WTC11 (cell line): ENCODE measurements around the gene ACTG2. TPM values are rescaled to one million over a fixed set of nuclear protein-coding genes. Genes with fewer than 3 reads are reported as not detected.
A peak's percentile ranks its signal among the peaks of the same experiment; 100 is the strongest.

Source experiments
- ATAC-seq: fragments of 200-7000 bp; cut with Tn5 transposase; 2 replicates; pipeline ENCODE4 v1.10.0; 2021; ENCODE audit warnings: mild to moderate bottlenecking, moderate library complexity
- CTCF ChIA-PET: fragments of 300-600 bp; sonication (Branson Sonifier 250); formaldehyde crosslinking; loops from one replicate; lab custom pipeline; 2021; ENCODE audit warnings: antibody characterized with exemption; lab: Charles Lee
- POLR2A ChIA-PET: fragments of 350-600 bp; sonication (Branson Sonifier 250); formaldehyde crosslinking; loops from one replicate; lab custom pipeline; 2021; ENCODE audit warnings: antibody characterized with exemption; lab: Charles Lee
- DNase-seq: peaks from one replicate; pipeline ENCODE4 v3.0.0; 2021; ENCODE audit warnings: low spot score
- H3K27ac Mint-ChIP-seq: 2 replicates; pipeline ENCODE4 v1.8.0; 2021; ENCODE audit warnings: mixed read lengths
- H3K27me3 Mint-ChIP-seq: 2 replicates; pipeline ENCODE4 v1.8.0; 2021; ENCODE audit warnings: low read depth, mild to moderate bottlenecking, moderate library complexity, mixed read lengths
- H3K36me3 Mint-ChIP-seq: 2 replicates; pipeline ENCODE4 v1.8.0; 2021; ENCODE audit warnings: mixed read lengths
- H3K4me1 Mint-ChIP-seq: 2 replicates; pipeline ENCODE4 v1.8.0; 2022; ENCODE audit warnings: mixed read lengths
- H3K4me3 Mint-ChIP-seq: 2 replicates; pipeline ENCODE4 v1.8.0; 2021; ENCODE audit warnings: mild to moderate bottlenecking, moderate library complexity, mixed read lengths
- H3K9me3 Mint-ChIP-seq: 2 replicates; pipeline ENCODE4 v1.8.0; 2021; ENCODE audit warnings: mixed read lengths
- CDX4 ChIP-seq: fragments of 250-450 bp; sonication (Bioruptor Pico); IDR thresholded peaks from 2 replicates; pipeline ENCODE4 v1.9.0; 2021; ENCODE audit warnings: moderate library complexity, mild to moderate bottlenecking, inconsistent platforms, borderline replicate concordance
- CREB1 ChIP-seq: sonication (generic); formaldehyde crosslinking; IDR thresholded peaks from 2 replicates; pipeline ENCODE4 v1.8.0; 2023; ENCODE audit warnings: mild to moderate bottlenecking, missing genetic modification reagents
- CTCF ChIP-seq: fragments of 200-600 bp; IDR thresholded peaks from 2 replicates; pipeline ENCODE4 v1.8.0; 2022; ENCODE audit warnings: antibody characterized with exemption
- E2F1 ChIP-seq: sonication (generic); formaldehyde crosslinking; IDR thresholded peaks from 2 replicates; pipeline ENCODE4 v1.8.0; 2022; ENCODE audit warnings: mild to moderate bottlenecking, missing genetic modification reagents
- ERG ChIP-seq: fragments of 250-450 bp; sonication (Bioruptor Pico); IDR thresholded peaks from 2 replicates; pipeline ENCODE4 v1.8.0; 2021; ENCODE audit warnings: mild to moderate bottlenecking
- ESRRA ChIP-seq: sonication (generic); formaldehyde crosslinking; IDR thresholded peaks from 2 replicates; pipeline ENCODE4 v1.8.1; 2022; ENCODE audit warnings: mild to moderate bottlenecking, missing genetic modification reagents, borderline replicate concordance
- ETV6 ChIP-seq: sonication (generic); formaldehyde crosslinking; IDR thresholded peaks from 2 replicates; pipeline ENCODE4 v1.8.1; 2022; ENCODE audit warnings: mild to moderate bottlenecking, missing genetic modification reagents
- FOXJ3 ChIP-seq: sonication (generic); formaldehyde crosslinking; IDR thresholded peaks from 2 replicates; pipeline ENCODE4 v1.9.0; 2021; ENCODE audit warnings: missing genetic modification reagents, mild to moderate bottlenecking, borderline replicate concordance
- HMGXB4 ChIP-seq: sonication (generic); formaldehyde crosslinking; IDR thresholded peaks from 2 replicates; pipeline ENCODE4 v1.8.1; 2023; ENCODE audit warnings: mild to moderate bottlenecking, moderate library complexity, missing genetic modification reagents
- IRF2 ChIP-seq: sonication (generic); formaldehyde crosslinking; IDR thresholded peaks from 2 replicates; pipeline ENCODE4 v1.8.0; 2022; ENCODE audit warnings: low read depth, missing genetic modification reagents, borderline replicate concordance
- MAX ChIP-seq: sonication (generic); formaldehyde crosslinking; IDR thresholded peaks from 2 replicates; pipeline ENCODE4 v1.8.0; 2022; ENCODE audit warnings: mild to moderate bottlenecking, missing genetic modification reagents
- MYBL2 ChIP-seq: sonication (generic); formaldehyde crosslinking; IDR thresholded peaks from 2 replicates; pipeline ENCODE4 v1.8.1; 2023; ENCODE audit warnings: mild to moderate bottlenecking, moderate library complexity, missing genetic modification reagents
- NR2C2 ChIP-seq: sonication (generic); formaldehyde crosslinking; IDR thresholded peaks from 2 replicates; pipeline ENCODE4 v1.8.0; 2022; ENCODE audit warnings: mild to moderate bottlenecking, missing genetic modification reagents
- RELA ChIP-seq: sonication (generic); formaldehyde crosslinking; IDR thresholded peaks from 2 replicates; pipeline ENCODE4 v1.8.1; 2022; ENCODE audit warnings: missing genetic modification reagents, mild to moderate bottlenecking, borderline replicate concordance
- SMAD4 ChIP-seq: sonication (generic); formaldehyde crosslinking; IDR thresholded peaks from 2 replicates; pipeline ENCODE4 v1.8.0; 2022; ENCODE audit warnings: mild to moderate bottlenecking, missing genetic modification reagents
- STAT6 ChIP-seq: sonication (generic); formaldehyde crosslinking; conservative IDR thresholded peaks from 2 replicates; pipeline ENCODE4 v1.8.1; 2023; ENCODE audit warnings: mild to moderate bottlenecking, low read depth, missing genetic modification reagents, moderate library complexity
- TP53 ChIP-seq: sonication (generic); formaldehyde crosslinking; IDR thresholded peaks from 2 replicates; pipeline ENCODE4 v1.8.1; 2023; ENCODE audit warnings: mild to moderate bottlenecking, missing genetic modification reagents
- USF1 ChIP-seq: sonication (generic); formaldehyde crosslinking; IDR thresholded peaks from 2 replicates; pipeline ENCODE4 v1.8.0; 2022; ENCODE audit warnings: mild to moderate bottlenecking, missing genetic modification reagents
- ZNF671 ChIP-seq: fragments of 250-450 bp; sonication (Bioruptor Pico); IDR thresholded peaks from 2 replicates; pipeline ENCODE4 v1.8.0; 2021; ENCODE audit warnings: mild to moderate bottlenecking
- total RNA-seq: library from RNA; stranded (reverse); gene quantifications from 3 replicates; pipeline ENCODE4 v1.2.3, GENCODE V29; 2021

The ACTG2 gene
- total RNA-seq, 1 experiment from 2014 or later, result 2.7 TPM

GRCh38 chr2:73901143-73901542, 8.3 kb downstream of the ACTG2 start:
- Mint-ChIP-seq H3K27me3 (peaks cover 5% of the 10 kb centered on the region), H3K36me3 (no peaks in the 10 kb centered on the region), H3K4me1 (no peaks in the 10 kb centered on the region), H3K27ac (no peak overlapping the region), H3K9me3 (no peaks in the 10 kb centered on the region), H3K4me3 (no peak overlapping the region)
- TF ChIP-seq MYBL2, result no peak
- TF ChIP-seq MAX (CRISPR knock-in tag), result no peak
- TF ChIP-seq IRF2 (CRISPR knock-in tag), result no peak
- 0 out of 2 replicates have a peak, but pooled peaks have one; percentile 16 for ATAC-seq
- CTCF ChIA-PET, result no interaction called here
- POLR2A ChIA-PET, result no interaction called here
- no peak for DNase-seq

GRCh38 chr2:73902284-73902683, 9.5 kb downstream of the ACTG2 start:
- TF ChIP-seq NR2C2 (CRISPR knock-in tag) (no peak), RELA (CRISPR knock-in tag) (no peak), E2F1 (no peak), FOXJ3 (CRISPR knock-in tag) (no peak), SMAD4 (CRISPR knock-in tag) (no peak), ERG (CRISPR knock-in tag) (no peak), TP53 (no peak), STAT6 (CRISPR knock-in tag) (no peak), CDX4 (CRISPR knock-in tag) (no peak), ZNF671 (CRISPR knock-in tag) (no peak), ETV6 (CRISPR knock-in tag) (no peak), CTCF (no peak), USF1 (CRISPR knock-in tag) (no peak), CREB1 (CRISPR knock-in tag) (no peak), ESRRA (CRISPR knock-in tag) (no peak), HMGXB4 (no peak)
- TF ChIP-seq, all 79 proteins: peak for 0
- no peak for ATAC-seq
- DNase-seq, result no peak
- Mint-ChIP-seq H3K4me3 (no peak overlapping the region), H3K4me1 (no peaks in the 10 kb centered on the region), H3K9me3 (no peaks in the 10 kb centered on the region), H3K27me3 (peaks cover 5% of the 10 kb centered on the region), H3K36me3 (no peaks in the 10 kb centered on the region), H3K27ac (no peak overlapping the region)
- ChIA-PET POLR2A (no interaction called here), CTCF (no interaction called here)
